SK-N-SH (cell line): ENCODE data around the gene MEIS1. TPM values are rescaled to one million over a fixed set of nuclear protein-coding genes. Genes with fewer than 3 reads are reported as not detected.

Experiments used
- CTCF ChIA-PET: fragments of 300-600, 350-600 bp; formaldehyde crosslinking; extraction: SDS; loops from one replicate; lab custom pipeline; 2021; lab: Yijun Ruan, JAX
- POLR2A ChIA-PET: fragments of 350-600 bp; sonication (Branson Sonifier 250); formaldehyde crosslinking; extraction: SDS; loops from one replicate; lab custom pipeline; 2020; ENCODE audit warnings: antibody characterized with exemption, inconsistent platforms; lab: Yijun Ruan, JAX
- DNase-seq: peaks from one replicate; pipeline ENCODE4 v3.0.0; 2012
- H2AFZ ChIP-seq: fragments of 200-600 bp; sonication (generic); 2 replicates; pipeline ENCODE4 v1.8.1; 2016; ENCODE audit warnings: antibody characterized with exemption, mild to moderate bottlenecking, low read depth
- H3F3A ChIP-seq: fragments of 200-600 bp; sonication (generic); replicated peaks from 2 replicates; pipeline ENCODE3; 2016; ENCODE audit warnings: antibody characterized with exemption, mild to moderate bottlenecking; ENCODE audit not compliant: insufficient read depth
- H3K27ac ChIP-seq, 2 experiments: fragments of 200-500 bp in 1 of 2; fragments of 200-600 bp in 1 of 2; sonication (Bioruptor generic) in 1 of 2; sonication (generic), shearing (Covaris generic) in 1 of 2; 2 replicates each; pipeline versions ENCODE4 v1.5.1 to v1.6.1; 2014 to 2016; ENCODE audit warnings: low read depth in 2 of 2, inconsistent platforms in 1 of 2, low read length in 1 of 2, mild to moderate bottlenecking in 1 of 2, mixed read lengths in 1 of 2
- H3K27me3 ChIP-seq: fragments of 200-600 bp; sonication (generic), shearing (Covaris generic); 2 replicates; pipeline ENCODE4 v1.6.1; 2016; ENCODE audit warnings: mixed run types; ENCODE audit not compliant: insufficient read depth
- H3K36me3 ChIP-seq, 2 experiments: fragments of 200-500 bp in 1 of 2; fragments of 200-600 bp in 1 of 2; sonication (Bioruptor generic) in 1 of 2; sonication (generic) in 1 of 2; replicated peaks in 1 of 2; 2 replicates each; pipeline versions ENCODE3 to v1.5.1; 2014 to 2016; ENCODE audit warnings: low read length in 1 of 2, mild to moderate bottlenecking in 1 of 2; ENCODE audit not compliant: insufficient read depth in 2 of 2, control insufficient read depth in 1 of 2
- H3K4me1 ChIP-seq, 2 experiments: fragments of 200-500 bp in 1 of 2; fragments of 200-600 bp in 1 of 2; sonication (Bioruptor generic) in 1 of 2; sonication (generic), shearing (Covaris generic) in 1 of 2; 2 replicates each; pipeline versions ENCODE4 v1.5.1 to v1.6.1; 2014 to 2016; ENCODE audit warnings: low read depth in 1 of 2, low read length in 1 of 2, mixed run types in 1 of 2; ENCODE audit not compliant: insufficient read depth in 2 of 2, control insufficient read depth in 1 of 2
- H3K4me2 ChIP-seq: fragments of 200-600 bp; sonication (generic), shearing (Covaris generic); 2 replicates; pipeline ENCODE4 v1.6.1; 2017; ENCODE audit warnings: mixed run types
- H3K4me3 ChIP-seq, 2 experiments: fragments of 200-500 bp in 1 of 2; fragments of 200-600 bp in 1 of 2; sonication (Bioruptor generic) in 1 of 2; sonication (generic), shearing (Covaris generic) in 1 of 2; 2 replicates each; pipeline versions ENCODE4 v1.5.1 to v1.8.1; 2014 to 2016; ENCODE audit warnings: low read depth in 2 of 2, inconsistent platforms in 1 of 2, low read length in 1 of 2, mild to moderate bottlenecking in 1 of 2, mixed read lengths in 1 of 2, moderate library complexity in 1 of 2
- H3K79me2 ChIP-seq: fragments of 200-600 bp; sonication (generic); 2 replicates; pipeline ENCODE4 v1.8.1; 2017; ENCODE audit warnings: mild to moderate bottlenecking; ENCODE audit not compliant: insufficient read depth
- H3K9ac ChIP-seq: fragments of 200-600 bp; sonication (generic); 2 replicates; pipeline ENCODE4 v1.6.1; 2017; ENCODE audit warnings: mixed run types
- H3K9me2 ChIP-seq: fragments of 200-600 bp; sonication (generic); 2 replicates; pipeline ENCODE4 v1.6.1; 2017; ENCODE audit warnings: mixed run types
- H3K9me3 ChIP-seq: fragments of 200-600 bp; sonication (generic); 2 replicates; pipeline ENCODE4 v1.6.1; 2017; ENCODE audit warnings: mixed run types, mild to moderate bottlenecking, moderate library complexity
- H4K20me1 ChIP-seq: fragments of 200-600 bp; sonication (generic); 2 replicates; pipeline ENCODE4 v1.6.1; 2017; ENCODE audit warnings: mild to moderate bottlenecking, mixed run types; ENCODE audit not compliant: insufficient read depth
- CHD2 ChIP-seq: fragments of 150-350 bp; IDR thresholded peaks from 2 replicates; pipeline ENCODE4 v1.6.1; 2018; ENCODE audit warnings: low read length; ENCODE audit not compliant: partially characterized antibody
- ELF1 ChIP-seq: IDR thresholded peaks from 2 replicates; pipeline ENCODE4 v1.4.0; 2012
- EZH2phosphoT487 ChIP-seq: fragments of 200-600 bp; sonication (generic); IDR thresholded peaks from 2 replicates; pipeline ENCODE4 v1.6.1; 2017; ENCODE audit warnings: low read depth, mixed run types, mild to moderate bottlenecking, antibody characterized with exemption, moderate library complexity, borderline replicate concordance
- JUND ChIP-seq: IDR thresholded peaks from 2 replicates; pipeline ENCODE4 v1.4.0; 2012
- NFIC ChIP-seq: IDR thresholded peaks from 2 replicates; pipeline ENCODE4 v1.4.0; 2012; ENCODE audit warnings: borderline replicate concordance
- POLR2AphosphoS5 ChIP-seq: IDR thresholded peaks from 2 replicates; pipeline ENCODE4 v1.6.1; 2012; ENCODE audit warnings: low read depth, low read length
- RAD21 ChIP-seq: IDR thresholded peaks from 2 replicates; pipeline ENCODE4 v1.6.1; 2012; ENCODE audit warnings: mild to moderate bottlenecking, low read length
- RFX5 ChIP-seq: IDR thresholded peaks from 2 replicates; pipeline ENCODE4 v1.6.1; 2012; ENCODE audit warnings: mild to moderate bottlenecking, improper control_type of control experiment, low read length
- TAF1 ChIP-seq: IDR thresholded peaks from 2 replicates; pipeline ENCODE4 v1.6.1; 2012; ENCODE audit warnings: low read depth, mild to moderate bottlenecking, low read length, moderate library complexity, borderline replicate concordance
- TCF12 ChIP-seq: IDR thresholded peaks from 2 replicates; pipeline ENCODE4 v1.4.0; 2012
- TEAD4 ChIP-seq: IDR thresholded peaks from 2 replicates; pipeline ENCODE4 v1.4.0; 2012; ENCODE audit warnings: mild to moderate bottlenecking, borderline replicate concordance; ENCODE audit not compliant: insufficient read depth
- WGBS: methylation state at CpG from one replicate; pipeline ENCODE4 v1.1.6; 2017; ENCODE audit warnings: low lambda C conversion rate; 5-methylcytosine and 5-hydroxymethylcytosine counted together
- polyA plus RNA-seq, 3 experiments: library from polyadenylated mRNA; depleted of rRNA; stranded (reverse); fragments of >200 nt; gene quantifications; 2 replicates each; pipeline ENCODE4 v1.2.3, GENCODE V29; 2012
- TF ChIP-seq, protein P1 (sequence below): fragments of 150-350 bp; IDR thresholded peaks from 2 replicates; pipeline ENCODE4 v1.6.1; 2017; ENCODE audit warnings: antibody characterized with exemption, low read length, low read depth, borderline replicate concordance
- TF ChIP-seq, protein P2 (sequence below): IDR thresholded peaks from 2 replicates; pipeline ENCODE4 v1.4.0; 2012; ENCODE audit warnings: low read depth, borderline replicate concordance
- TF ChIP-seq, protein P3 (sequence below): IDR thresholded peaks from 2 replicates; pipeline ENCODE4; 2012

MEIS1 gene
- polyA plus RNA-seq, 1 of the 3 experiments (the other 2 are of a cell fraction), result 16.9 TPM

DNA sequence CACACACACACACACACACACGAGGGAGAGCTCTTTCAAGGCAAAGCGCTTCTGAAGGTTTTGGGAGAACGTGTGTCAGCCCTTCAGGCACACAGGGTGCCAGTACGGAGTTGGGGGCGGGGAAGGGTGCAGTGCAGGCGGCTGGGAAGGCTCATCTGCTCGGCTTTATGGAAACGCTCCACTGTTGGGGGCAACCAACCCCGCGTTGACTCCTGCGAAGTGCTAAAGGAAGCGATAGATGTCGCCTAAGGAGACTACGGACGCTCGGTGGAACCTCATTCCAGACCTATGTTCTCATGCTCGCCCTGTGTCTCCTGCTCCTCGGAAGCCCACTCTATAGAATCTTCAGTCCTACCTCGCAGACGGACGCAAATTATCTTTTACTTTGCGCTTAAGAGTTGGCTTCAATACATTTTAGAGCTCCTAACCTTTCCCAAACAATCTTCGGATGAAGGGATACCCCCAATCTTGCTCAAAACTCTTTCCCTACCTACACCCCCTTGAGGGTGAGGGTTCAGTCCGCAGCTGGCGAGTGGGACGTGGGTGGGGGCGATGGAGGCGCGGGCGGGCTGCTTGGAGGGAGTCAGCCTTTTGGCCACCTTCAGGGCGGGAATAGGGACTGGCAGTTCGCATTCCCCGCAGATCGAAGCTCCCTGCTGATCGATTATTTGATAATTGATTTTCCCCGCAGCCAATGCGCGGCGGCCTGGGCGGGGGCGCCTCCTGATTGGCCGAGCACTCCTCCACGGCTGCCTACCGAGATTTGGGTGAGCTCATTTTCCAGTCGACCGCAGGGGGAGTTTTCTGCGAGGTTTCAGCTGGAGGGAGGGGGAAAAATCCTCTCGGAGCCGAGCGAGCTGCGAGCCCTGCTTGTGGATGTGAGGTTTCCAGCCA, 1.9 kb upstream of the MEIS1 start (continued):
- TF ChIP-seq, protein P1, sequence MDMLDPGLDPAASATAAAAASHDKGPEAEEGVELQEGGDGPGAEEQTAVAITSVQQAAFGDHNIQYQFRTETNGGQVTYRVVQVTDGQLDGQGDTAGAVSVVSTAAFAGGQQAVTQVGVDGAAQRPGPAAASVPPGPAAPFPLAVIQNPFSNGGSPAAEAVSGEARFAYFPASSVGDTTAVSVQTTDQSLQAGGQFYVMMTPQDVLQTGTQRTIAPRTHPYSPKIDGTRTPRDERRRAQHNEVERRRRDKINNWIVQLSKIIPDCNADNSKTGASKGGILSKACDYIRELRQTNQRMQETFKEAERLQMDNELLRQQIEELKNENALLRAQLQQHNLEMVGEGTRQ, result no peak
- TF ChIP-seq RAD21, result no peak
- TF ChIP-seq RFX5, result no peak
- 0 out of 2 replicates have a peak, but pooled peaks have one; percentile 27 for TF ChIP-seq NFIC
- TF ChIP-seq JUND, result peak; percentile 28; the same call in 1 of the 2 replicates
- TF ChIP-seq, protein P2, sequence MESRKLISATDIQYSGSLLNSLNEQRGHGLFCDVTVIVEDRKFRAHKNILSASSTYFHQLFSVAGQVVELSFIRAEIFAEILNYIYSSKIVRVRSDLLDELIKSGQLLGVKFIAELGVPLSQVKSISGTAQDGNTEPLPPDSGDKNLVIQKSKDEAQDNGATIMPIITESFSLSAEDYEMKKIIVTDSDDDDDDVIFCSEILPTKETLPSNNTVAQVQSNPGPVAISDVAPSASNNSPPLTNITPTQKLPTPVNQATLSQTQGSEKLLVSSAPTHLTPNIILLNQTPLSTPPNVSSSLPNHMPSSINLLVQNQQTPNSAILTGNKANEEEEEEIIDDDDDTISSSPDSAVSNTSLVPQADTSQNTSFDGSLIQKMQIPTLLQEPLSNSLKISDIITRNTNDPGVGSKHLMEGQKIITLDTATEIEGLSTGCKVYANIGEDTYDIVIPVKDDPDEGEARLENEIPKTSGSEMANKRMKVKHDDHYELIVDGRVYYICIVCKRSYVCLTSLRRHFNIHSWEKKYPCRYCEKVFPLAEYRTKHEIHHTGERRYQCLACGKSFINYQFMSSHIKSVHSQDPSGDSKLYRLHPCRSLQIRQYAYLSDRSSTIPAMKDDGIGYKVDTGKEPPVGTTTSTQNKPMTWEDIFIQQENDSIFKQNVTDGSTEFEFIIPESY, result 0 out of 2 replicates have a peak, but pooled peaks have one; percentile 16
- TF ChIP-seq TEAD4, result no peak
- peak; percentile 59; the same call in 1 of the 2 replicates for TF ChIP-seq ELF1
- peak; percentile 60 for TF ChIP-seq CHD2
- TF ChIP-seq, protein P3, sequence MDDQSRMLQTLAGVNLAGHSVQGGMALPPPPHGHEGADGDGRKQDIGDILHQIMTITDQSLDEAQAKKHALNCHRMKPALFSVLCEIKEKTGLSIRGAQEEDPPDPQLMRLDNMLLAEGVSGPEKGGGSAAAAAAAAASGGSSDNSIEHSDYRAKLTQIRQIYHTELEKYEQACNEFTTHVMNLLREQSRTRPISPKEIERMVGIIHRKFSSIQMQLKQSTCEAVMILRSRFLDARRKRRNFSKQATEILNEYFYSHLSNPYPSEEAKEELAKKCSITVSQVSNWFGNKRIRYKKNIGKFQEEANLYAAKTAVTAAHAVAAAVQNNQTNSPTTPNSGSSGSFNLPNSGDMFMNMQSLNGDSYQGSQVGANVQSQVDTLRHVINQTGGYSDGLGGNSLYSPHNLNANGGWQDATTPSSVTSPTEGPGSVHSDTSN, result peak; percentile 81
- TF ChIP-seq POLR2AphosphoS5, result peak; percentile 88
- peak; percentile 89 for TF ChIP-seq TAF1
- TF ChIP-seq TCF12, result 0 out of 2 replicates have a peak, but pooled peaks have one; percentile 16

DNA sequence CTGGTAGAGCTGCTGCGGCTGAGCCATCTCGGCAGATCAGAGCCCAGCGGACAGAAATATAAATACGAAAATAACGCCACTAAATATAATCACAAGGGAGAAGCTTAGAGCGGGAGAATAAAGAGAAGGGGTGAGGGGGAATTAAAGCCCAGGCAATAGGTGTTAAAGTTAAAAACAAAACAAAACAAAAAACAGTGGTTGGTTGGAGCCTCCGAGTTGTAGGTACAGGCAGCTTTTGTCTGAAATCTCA, 1.3 kb upstream of the MEIS1 start:
- TF ChIP-seq EZH2phosphoT487, result no peak
- TF ChIP-seq TCF12, result 0 out of 2 replicates have a peak, but pooled peaks have one; percentile 1
- ChIA-PET POLR2A (interaction anchor here (0.8 to 3.6 kb wide), 19 partner anchors 9 to 1598 kb away, joined by 3 to 27 read pairs (median 4); partner anchors contain the start of gene ETAA1), CTCF (interaction anchor here (0.7 to 3.4 kb wide), 23 partner anchors 9 to 1598 kb away, joined by 3 to 41 read pairs (median 4); no protein-coding TSS in a partner anchor)
- H2AFZ ChIP-seq, result peak overlapping the region; percentile 82; the same call in 1 of the 2 replicates
- DNase-seq, result no peak
- peaks cover 0 to 8% of the 10 kb centered on the region in 2 experiments for H3K36me3 ChIP-seq
- no peaks in the 10 kb centered on the region for H4K20me1 ChIP-seq
- peak overlapping the region; percentile 85 to 90 for H3K4me3 ChIP-seq
- H3K4me1 ChIP-seq, result peaks cover 0 to 12% of the 10 kb centered on the region in 2 experiments; a peak in 2 of 4 replicates
- H3F3A ChIP-seq, result peaks cover 12% of the 10 kb centered on the region
- H3K9me2 ChIP-seq, result no peaks in the 10 kb centered on the region
- peak overlapping the region; percentile 76 to 81 for H3K27ac ChIP-seq
- H3K4me2 ChIP-seq, result peak overlapping the region; percentile 94
- peaks cover 34% of the 10 kb centered on the region for H3K79me2 ChIP-seq
- no peaks in the 10 kb centered on the region for H3K9me3 ChIP-seq
- H3K27me3 ChIP-seq, result no peaks in the 10 kb centered on the region
- H3K9ac ChIP-seq, result peak overlapping the region; percentile 90
- 0% methylated on average over 7 of the region's 7 CpGs for WGBS
